Measurements from ENCODE around the gene ZNF593OS. TPM values are rescaled to one million over a fixed set of nuclear protein-coding genes. Genes with fewer than 3 reads are reported as not detected.

ZNF593OS gene
- total RNA-seq, 1 donor from 2014 or later: not detected

DNA sequence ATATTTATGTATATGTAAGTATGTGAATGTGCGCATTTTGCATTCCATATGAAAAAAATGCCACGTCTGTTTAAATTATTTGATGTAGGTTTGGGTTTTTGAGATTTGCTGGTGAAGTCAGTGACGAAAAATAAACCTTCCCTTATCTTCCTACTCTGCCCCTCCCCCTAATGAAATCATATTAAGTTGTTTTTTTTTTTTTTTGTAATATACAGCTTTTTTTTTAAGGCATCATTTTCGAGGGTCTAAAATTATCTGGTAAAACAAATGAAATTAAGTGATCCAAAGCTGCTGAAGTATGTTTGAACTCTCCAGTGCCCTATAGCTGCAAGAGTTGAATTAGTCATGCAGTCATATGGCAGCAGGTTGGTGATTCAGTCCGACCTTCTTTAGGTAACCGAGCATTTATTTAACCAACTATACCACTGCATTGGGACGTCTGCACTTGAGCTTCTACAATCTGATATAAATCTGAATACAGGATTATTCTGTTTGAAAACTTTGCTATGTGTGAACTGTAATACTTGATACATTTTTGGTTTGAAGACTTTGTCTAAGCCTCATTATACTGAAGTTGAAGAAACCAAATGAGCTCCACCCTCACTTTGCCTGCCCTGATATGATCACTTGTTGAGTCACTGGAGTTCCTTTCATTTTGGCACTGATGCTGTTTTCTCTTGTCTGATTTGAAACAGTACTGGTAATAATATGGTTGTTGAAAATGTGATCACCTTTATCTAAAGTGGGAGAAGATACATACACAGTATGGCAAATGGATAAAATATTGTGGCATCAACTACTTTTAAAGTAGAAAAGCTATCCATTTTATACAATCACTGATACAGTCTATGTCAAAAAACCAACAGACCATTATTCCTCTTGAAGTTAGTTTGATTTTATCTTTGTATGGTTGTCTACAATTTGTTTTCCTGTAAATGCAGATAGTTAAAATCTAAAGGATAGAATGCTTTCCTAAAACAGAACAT is 48.4 kb downstream of the ZNF593OS start:
- H3K4me3 ChIP-seq (ENCODE audit: low read depth, low read length): no peak overlapping the region
- TF ChIP-seq, protein P1, sequence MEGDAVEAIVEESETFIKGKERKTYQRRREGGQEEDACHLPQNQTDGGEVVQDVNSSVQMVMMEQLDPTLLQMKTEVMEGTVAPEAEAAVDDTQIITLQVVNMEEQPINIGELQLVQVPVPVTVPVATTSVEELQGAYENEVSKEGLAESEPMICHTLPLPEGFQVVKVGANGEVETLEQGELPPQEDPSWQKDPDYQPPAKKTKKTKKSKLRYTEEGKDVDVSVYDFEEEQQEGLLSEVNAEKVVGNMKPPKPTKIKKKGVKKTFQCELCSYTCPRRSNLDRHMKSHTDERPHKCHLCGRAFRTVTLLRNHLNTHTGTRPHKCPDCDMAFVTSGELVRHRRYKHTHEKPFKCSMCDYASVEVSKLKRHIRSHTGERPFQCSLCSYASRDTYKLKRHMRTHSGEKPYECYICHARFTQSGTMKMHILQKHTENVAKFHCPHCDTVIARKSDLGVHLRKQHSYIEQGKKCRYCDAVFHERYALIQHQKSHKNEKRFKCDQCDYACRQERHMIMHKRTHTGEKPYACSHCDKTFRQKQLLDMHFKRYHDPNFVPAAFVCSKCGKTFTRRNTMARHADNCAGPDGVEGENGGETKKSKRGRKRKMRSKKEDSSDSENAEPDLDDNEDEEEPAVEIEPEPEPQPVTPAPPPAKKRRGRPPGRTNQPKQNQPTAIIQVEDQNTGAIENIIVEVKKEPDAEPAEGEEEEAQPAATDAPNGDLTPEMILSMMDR (conservative IDR thresholded peaks at IDR 0.05; ENCODE audit: low read depth, low read length): no peak
- DNase-seq (ENCODE audit: low read depth): no peak

DNA sequence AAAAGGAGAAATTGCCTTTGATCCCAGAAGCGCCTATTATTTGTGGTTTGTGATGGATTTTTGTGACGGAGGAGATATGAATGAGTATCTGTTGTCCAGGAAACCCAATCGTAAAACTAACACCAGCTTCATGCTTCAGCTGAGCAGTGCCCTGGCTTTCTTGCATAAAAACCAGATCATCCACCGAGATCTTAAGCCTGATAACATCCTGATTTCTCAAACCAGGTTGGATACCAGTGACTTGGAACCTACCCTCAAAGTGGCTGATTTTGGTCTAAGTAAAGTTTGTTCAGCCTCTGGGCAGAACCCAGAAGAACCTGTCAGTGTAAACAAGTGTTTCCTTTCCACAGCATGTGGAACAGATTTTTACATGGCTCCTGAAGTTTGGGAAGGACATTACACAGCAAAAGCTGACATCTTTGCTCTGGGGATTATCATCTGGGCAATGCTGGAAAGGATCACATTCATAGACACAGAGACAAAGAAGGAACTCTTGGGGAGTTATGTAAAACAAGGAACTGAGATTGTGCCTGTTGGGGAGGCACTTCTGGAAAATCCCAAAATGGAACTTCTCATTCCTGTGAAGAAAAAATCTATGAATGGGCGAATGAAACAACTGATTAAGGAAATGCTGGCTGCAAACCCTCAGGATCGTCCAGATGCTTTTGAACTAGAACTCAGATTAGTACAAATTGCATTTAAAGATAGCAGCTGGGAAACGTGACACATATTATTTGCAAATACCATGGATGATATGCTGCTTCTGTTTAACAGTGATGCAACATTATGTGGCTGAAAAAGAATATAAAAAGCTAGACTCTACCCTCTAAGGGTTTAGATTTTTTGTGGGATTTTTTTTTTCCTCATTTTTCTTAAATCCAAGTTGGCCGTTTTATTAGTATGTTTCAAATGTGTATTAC is 49.5 kb downstream of the ZNF593OS start:
- DNase-seq (ENCODE audit: low read depth): no peak
- H3K4me3 ChIP-seq (ENCODE audit: low read depth, low read length): no peak overlapping the region
- TF ChIP-seq, protein P1 (conservative IDR thresholded peaks at IDR 0.05; ENCODE audit: low read depth, low read length): no peak

DNA sequence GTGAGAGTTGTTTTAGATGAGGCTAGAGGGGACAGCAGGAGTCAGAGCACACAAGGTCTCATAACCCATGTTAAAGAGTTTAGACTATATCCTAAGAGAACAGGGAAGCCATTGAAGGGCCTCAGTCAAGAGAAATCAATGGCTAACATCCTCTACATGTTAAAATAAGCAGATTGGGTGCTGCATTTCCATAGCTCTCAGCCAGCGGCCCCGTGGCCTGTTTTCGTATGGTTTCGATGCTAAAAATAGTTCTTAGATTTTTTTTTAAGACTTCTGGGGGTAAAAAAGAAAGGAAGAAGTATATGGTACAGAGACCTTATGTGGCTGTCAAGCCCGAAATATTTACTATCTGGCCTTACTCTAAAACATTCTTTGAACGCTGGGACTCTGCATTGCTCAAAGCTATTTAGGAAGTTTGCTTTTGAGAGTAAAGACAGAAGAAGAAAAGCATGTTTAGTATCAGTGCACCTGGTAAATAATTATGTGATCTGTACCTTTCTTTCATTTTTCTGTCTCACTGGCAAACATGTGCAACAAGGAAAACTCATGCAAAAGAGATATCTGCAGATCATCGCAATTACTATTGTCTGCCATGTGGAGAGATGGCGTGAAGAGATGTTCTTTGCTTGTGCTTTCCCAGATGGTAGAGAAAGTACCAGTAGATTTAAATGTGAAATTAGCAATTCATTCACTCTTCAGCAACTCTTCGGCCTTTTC is 51.6 kb downstream of the ZNF593OS start:
- no peak overlapping the region for H3K4me3 ChIP-seq (ENCODE audit: low read depth, low read length)
- TF ChIP-seq, protein P1 (conservative IDR thresholded peaks at IDR 0.05; ENCODE audit: low read depth, low read length): no peak
- no peak for DNase-seq (ENCODE audit: low read depth)

Other genes with a start within 250 kb of the ZNF593OS start
- 11.6 and 12.0 TPM in 2 replicates for gene PAFAH2, start 173.8 kb downstream of the ZNF593OS start, total RNA-seq
- gene EXTL1, start 150.1 kb downstream of the ZNF593OS start, total RNA-seq: 0.07 and 0.12 TPM in 2 replicates
- gene SLC30A2, start 125.7 kb downstream of the ZNF593OS start, total RNA-seq: not detected in 2 replicates
- gene TRIM63, start 104.2 kb downstream of the ZNF593OS start, total RNA-seq: not detected in 2 replicates
- gene PDIK1L, start 60.0 kb downstream of the ZNF593OS start, total RNA-seq: 3.0 and 12.3 TPM in 2 replicates
- not detected in 2 replicates for gene FAM110D, start 12.8 kb downstream of the ZNF593OS start, total RNA-seq
- gene C1orf232, start 2.9 kb downstream of the ZNF593OS start, total RNA-seq: not detected in 2 replicates
- gene ZNF593, start 1.9 kb downstream of the ZNF593OS start, total RNA-seq: 80.4 and 89.3 TPM in 2 replicates
- 6.7 and 14.8 TPM in 2 replicates for gene CNKSR1, start 5.7 kb upstream of the ZNF593OS start, total RNA-seq
- not detected in 2 replicates for gene CATSPER4, start 18.8 kb upstream of the ZNF593OS start, total RNA-seq
- 14.6 and 20.8 TPM in 2 replicates for gene CEP85, start 62.4 kb upstream of the ZNF593OS start, total RNA-seq
- gene SH3BGRL3, start 108.3 kb upstream of the ZNF593OS start, total RNA-seq: 119 and 184 TPM in 2 replicates
- gene UBXN11, start 134.8 kb upstream of the ZNF593OS start, total RNA-seq: 3.8 and 4.8 TPM in 2 replicates
- gene CD52, start 146.1 kb upstream of the ZNF593OS start, total RNA-seq: not detected in 2 replicates
- 2.8 and 9.3 TPM in 2 replicates for gene CRYBG2, start 182.3 kb upstream of the ZNF593OS start, total RNA-seq
- not detected in 2 replicates for gene ZNF683, start 200.9 kb upstream of the ZNF593OS start, total RNA-seq
- not detected in 2 replicates for gene LIN28A, start 239.0 kb upstream of the ZNF593OS start, total RNA-seq